CD4-positive, alpha-beta memory T cell (primary cell): ENCODE measurements around the gene ZDHHC17. TPM values are rescaled to one million over a fixed set of nuclear protein-coding genes. Genes with fewer than 3 reads are reported as not detected.

ENCODE experiments used
- CTCF ChIA-PET: fragments of 350-600 bp; sonication (Branson Sonifier 250); formaldehyde crosslinking; loops from one replicate; lab custom pipeline; 2021; ENCODE audit warnings: inconsistent platforms; ENCODE audit not compliant: partially characterized antibody; lab: Charles Lee
- POLR2A ChIA-PET: fragments of 350-600 bp; sonication (Branson Sonifier 250); formaldehyde crosslinking; loops from one replicate; lab custom pipeline; 2021; ENCODE audit not compliant: partially characterized antibody; lab: Charles Lee
- DNase-seq, 5 donors: peaks; one replicate each; pipeline versions ENCODE4 v3.0.0 to v3.0.0-alpha.2; 2020 to 2022; ENCODE audit warnings: mixed read lengths in 1 of 5
- H3K27ac ChIP-seq: one replicate; pipeline ENCODE4 v1.7.0; 2013; ENCODE audit warnings: low read depth, low read length
- H3K27me3 ChIP-seq: 2 replicates; pipeline ENCODE4 v1.7.0; 2013; ENCODE audit warnings: mild to moderate bottlenecking, low read length, moderate library complexity; ENCODE audit not compliant: insufficient read depth
- H3K36me3 ChIP-seq: 2 replicates; pipeline ENCODE4 v1.7.0; 2013; ENCODE audit warnings: mild to moderate bottlenecking, low read length, moderate library complexity; ENCODE audit not compliant: insufficient read depth
- H3K4me1 ChIP-seq: 2 replicates; pipeline ENCODE4 v1.7.0; 2013; ENCODE audit warnings: mild to moderate bottlenecking, low read length, moderate library complexity; ENCODE audit not compliant: insufficient read depth
- H3K4me3 ChIP-seq, 2 donors: one replicate each; pipeline ENCODE4 v1.7.0; 2013; ENCODE audit warnings: low read length in 2 of 2, mild to moderate bottlenecking in 1 of 2
- H3K9me3 ChIP-seq, 2 donors: one replicate each; pipeline ENCODE4 v1.7.0; 2013; ENCODE audit warnings: low read length in 2 of 2, control low read depth in 1 of 2; ENCODE audit not compliant: control insufficient read depth in 1 of 2
- H3K27ac Mint-ChIP-seq, 7 donors: one replicate each; pipeline ENCODE4 v1.8.0; 2020 to 2021; ENCODE audit warnings: mixed read lengths in 7 of 7, mild to moderate bottlenecking in 6 of 7, inconsistent platforms in 3 of 7, moderate library complexity in 3 of 7
- H3K27me3 Mint-ChIP-seq, 2 donors: one replicate each; pipeline ENCODE4 v1.8.0; 2020 to 2021; ENCODE audit warnings: mixed read lengths in 2 of 2
- H3K36me3 Mint-ChIP-seq, 2 donors: one replicate each; pipeline ENCODE4 v1.8.0; 2020 to 2021; ENCODE audit warnings: mixed read lengths in 2 of 2, inconsistent platforms in 1 of 2, mild to moderate bottlenecking in 1 of 2
- H3K4me1 Mint-ChIP-seq, 4 donors: one replicate each; pipeline ENCODE4 v1.8.0; 2020 to 2021; ENCODE audit warnings: mixed read lengths in 4 of 4, mild to moderate bottlenecking in 1 of 4
- H3K4me3 Mint-ChIP-seq, 8 donors: one replicate each; pipeline ENCODE4 v1.8.0; 2020 to 2021; ENCODE audit warnings: mixed read lengths in 8 of 8, mild to moderate bottlenecking in 7 of 8, moderate library complexity in 6 of 8, inconsistent platforms in 3 of 8
- H3K9me3 Mint-ChIP-seq, 8 donors: one replicate each; pipeline ENCODE4 v1.8.0; 2020 to 2021; ENCODE audit warnings: mixed read lengths in 8 of 8, mild to moderate bottlenecking in 5 of 8, inconsistent platforms in 3 of 8, moderate library complexity in 1 of 8
- intact Hi-C: fragments of 100-400 bp; cut with micrococcal nuclease; formaldehyde crosslinking; loops from one replicate; pipeline ENCODE4 v1.15.1; 2023
- polyA plus RNA-seq, 2 donors: library from polyadenylated mRNA; unstranded; fragments of 300-500 nt; fragmentation: Illumina TruSeq; gene quantifications; one replicate each; pipeline ENCODE4 v1.2.3, GENCODE V29; 2021
- total RNA-seq, 2 experiments: library from RNA; stranded (reverse); gene quantifications; one replicate each; pipeline ENCODE4 v1.2.3, GENCODE V29; 2021

The ZDHHC17 gene, protein sequence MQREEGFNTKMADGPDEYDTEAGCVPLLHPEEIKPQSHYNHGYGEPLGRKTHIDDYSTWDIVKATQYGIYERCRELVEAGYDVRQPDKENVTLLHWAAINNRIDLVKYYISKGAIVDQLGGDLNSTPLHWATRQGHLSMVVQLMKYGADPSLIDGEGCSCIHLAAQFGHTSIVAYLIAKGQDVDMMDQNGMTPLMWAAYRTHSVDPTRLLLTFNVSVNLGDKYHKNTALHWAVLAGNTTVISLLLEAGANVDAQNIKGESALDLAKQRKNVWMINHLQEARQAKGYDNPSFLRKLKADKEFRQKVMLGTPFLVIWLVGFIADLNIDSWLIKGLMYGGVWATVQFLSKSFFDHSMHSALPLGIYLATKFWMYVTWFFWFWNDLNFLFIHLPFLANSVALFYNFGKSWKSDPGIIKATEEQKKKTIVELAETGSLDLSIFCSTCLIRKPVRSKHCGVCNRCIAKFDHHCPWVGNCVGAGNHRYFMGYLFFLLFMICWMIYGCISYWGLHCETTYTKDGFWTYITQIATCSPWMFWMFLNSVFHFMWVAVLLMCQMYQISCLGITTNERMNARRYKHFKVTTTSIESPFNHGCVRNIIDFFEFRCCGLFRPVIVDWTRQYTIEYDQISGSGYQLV
- total RNA-seq (10 to 100 TPM; 51.5 to 52.9 TPM), polyA plus RNA-seq (10 to 100 TPM in 1 of 2 donors, 1 to 10 TPM in 1; 9.4 to 13.8 TPM)

DNA sequence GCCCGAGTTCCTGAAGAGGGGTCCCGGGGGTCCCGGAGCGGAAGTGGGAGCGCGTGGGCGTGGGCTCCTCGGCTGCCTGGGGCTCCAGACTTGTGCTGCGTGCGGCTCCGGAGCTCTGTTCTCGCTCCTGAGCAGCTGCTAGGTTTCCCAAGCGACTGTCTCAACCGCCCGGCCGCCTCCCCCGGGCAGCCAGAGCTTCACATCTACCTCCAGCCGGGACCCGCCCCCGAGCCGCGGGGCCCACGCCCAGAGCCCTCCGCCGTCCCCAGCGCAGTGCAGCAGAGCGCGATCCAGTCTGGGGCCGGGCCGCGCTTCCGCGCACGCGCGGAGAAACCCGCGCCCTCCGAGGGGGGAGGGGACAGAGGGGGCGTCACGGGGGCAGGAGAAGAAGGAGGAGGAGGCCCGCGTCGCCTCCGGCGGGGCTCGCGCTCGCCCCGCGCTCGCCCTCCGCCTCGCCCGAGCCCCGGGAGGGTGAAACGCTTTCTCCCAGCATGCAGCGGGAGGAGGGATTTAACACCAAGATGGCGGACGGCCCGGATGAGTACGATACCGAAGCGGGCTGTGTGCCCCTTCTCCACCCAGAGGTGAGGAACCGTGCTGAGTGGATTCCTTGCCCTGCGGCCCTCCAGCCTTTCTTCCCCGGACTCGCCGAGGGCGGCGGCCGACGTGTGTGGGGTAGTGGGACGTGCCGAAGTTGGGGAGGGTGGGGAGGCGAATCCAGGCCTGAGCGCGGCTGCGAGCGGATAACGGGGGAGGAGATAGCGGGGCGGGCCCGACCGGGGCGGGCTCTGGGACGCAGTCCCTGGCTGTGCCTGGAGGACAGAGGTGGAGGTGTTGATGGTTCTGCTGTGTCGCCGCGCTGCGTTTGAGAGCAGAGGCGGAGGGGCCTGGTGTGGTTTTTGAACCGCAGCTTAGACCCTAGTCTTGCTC lies at the start of gene ZDHHC17:
Gene ZDHHC17 (plus strand): TSS at position 370 of the 930 bp plus-strand sequence. CDS start 122 bp downstream, at position 492.
- DNase-seq = peak; percentile 92 to 94 (median 93)
- ChIA-PET POLR2A (interaction anchor here (0.6 to 4.4 kb wide), 13 partner anchors 10 to 1253 kb away, joined by 3 to 19 read pairs (median 4); partner anchors contain the start of genes BBS10, NAP1L1, OSBPL8 and PHLDA1), CTCF (interaction anchor here (0.7 to 2.1 kb wide), 9 partner anchors 10 to 606 kb away, joined by 3 to 15 read pairs (median 4); no protein-coding TSS in a partner anchor)
- Histone ChIP-seq H3K4me3 (peak within 1 kb of the TSS; percentile 54 to 78), H3K27me3 (no peaks in the 10 kb centered on the region), H3K36me3 (no peaks in the 10 kb centered on the region), H3K27ac (peak within 1 kb of the TSS; percentile 90), H3K4me1 (peaks cover 36% of the 10 kb centered on the region), H3K9me3 (no peaks in the 10 kb centered on the region)
- peak within 1 kb of the TSS; percentile 97 to 98 (median 98) for H3K4me3 Mint-ChIP-seq
- H3K27me3 Mint-ChIP-seq = no peaks in the 10 kb centered on the region
- peaks cover 0 to 8% of the 10 kb centered on the region in 2 donors for H3K36me3 Mint-ChIP-seq
- intact Hi-C loops = loop anchor here (1.0 to 2.0 kb wide), 5 partner anchors 27 to 1253 kb away; partner anchors contain the start of genes BBS10, KRR1, NAP1L1 and OSBPL8
- H3K27ac Mint-ChIP-seq = peak within 1 kb of the TSS; percentile 95 to 99 (median 98)
- H3K9me3 Mint-ChIP-seq = peaks cover 0 to 1% (median 0%) of the 10 kb centered on the region in 8 donors
- peaks cover 21 to 53% (median 35%) of the 10 kb centered on the region in 4 donors for H3K4me1 Mint-ChIP-seq

DNA sequence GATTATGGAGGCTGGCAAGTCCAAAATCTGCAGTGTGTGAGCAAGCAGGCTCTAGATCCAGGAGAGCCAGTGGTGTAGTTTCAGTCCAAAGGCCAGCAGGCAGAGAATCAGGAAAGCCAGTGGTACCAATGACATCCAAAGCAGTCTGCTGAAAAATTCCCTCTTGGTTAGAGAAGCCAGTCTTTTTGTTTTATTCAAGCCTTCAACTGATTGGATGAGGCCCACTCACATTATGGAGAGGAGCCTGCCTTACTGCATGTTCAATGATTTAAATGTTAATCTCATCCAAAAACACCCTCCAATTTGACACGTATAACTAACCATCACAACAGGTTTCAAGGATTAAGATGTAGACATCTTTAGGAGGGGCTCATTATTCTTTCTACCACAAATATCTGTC lies 49.5 kb upstream of the ZDHHC17 start:
- H3K9me3 Mint-ChIP-seq = peaks cover 0 to 1% (median 0%) of the 10 kb centered on the region in 8 donors
- Histone ChIP-seq H3K9me3 (no peaks in the 10 kb centered on the region), H3K36me3 (no peaks in the 10 kb centered on the region), H3K4me1 (no peaks in the 10 kb centered on the region), H3K4me3 (no peak overlapping the region), H3K27me3 (no peaks in the 10 kb centered on the region), H3K27ac (no peak overlapping the region)
- no peak for DNase-seq
- H3K27me3 Mint-ChIP-seq = peaks cover 2 to 3% of the 10 kb centered on the region in 2 donors
- H3K4me1 Mint-ChIP-seq = no peaks in the 10 kb centered on the region
- no peak overlapping the region for H3K4me3 Mint-ChIP-seq
- no peaks in the 10 kb centered on the region for H3K36me3 Mint-ChIP-seq
- H3K27ac Mint-ChIP-seq = no peak overlapping the region
- POLR2A ChIA-PET = no interaction called here
- intact Hi-C loops = no loop called here
- CTCF ChIA-PET = no interaction called here

DNA sequence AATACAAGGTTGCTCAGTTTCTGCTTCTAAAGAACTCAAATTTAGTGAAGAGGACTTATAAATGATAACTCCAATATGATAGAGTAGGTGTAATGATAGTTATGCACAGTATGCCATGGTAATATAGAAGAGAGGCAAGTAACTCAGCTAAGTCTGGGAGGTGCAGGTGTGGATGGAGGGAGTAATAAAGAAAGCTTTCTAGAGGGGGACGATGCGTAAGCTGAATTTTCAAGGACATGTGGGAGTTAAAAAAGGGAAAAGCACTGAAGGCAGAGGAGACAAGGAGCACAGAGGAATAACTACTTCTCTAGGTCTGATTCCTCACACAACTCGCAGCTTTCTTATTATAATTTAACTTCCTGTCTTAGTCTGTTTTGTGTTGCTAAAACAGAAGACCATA lies 49.1 kb upstream of the ZDHHC17 start:
- POLR2A ChIA-PET = no interaction called here
- CTCF ChIA-PET = no interaction called here

DNA sequence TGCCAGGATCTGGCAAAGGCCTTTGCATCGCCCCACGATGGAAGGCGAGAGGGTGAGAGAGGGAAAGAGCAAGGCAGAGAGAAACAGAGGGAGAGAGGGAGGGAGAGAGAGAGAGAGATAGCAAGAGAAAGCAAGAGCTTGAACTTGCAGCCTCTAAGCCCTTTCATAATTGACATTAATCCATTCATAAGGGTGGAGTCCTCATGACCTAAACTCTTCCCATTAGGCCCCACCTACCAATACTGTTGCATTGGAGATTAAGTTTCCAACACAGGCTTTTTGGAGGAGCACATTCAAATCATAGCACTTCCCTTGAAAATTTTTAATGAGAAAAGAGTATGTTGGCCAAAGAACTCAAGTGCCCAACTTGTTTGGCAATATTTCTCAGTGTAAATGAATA lies 48.6 kb upstream of the ZDHHC17 start:
- Histone ChIP-seq H3K36me3 (no peaks in the 10 kb centered on the region), H3K4me3 (no peak overlapping the region), H3K27me3 (no peaks in the 10 kb centered on the region), H3K9me3 (no peaks in the 10 kb centered on the region), H3K4me1 (no peaks in the 10 kb centered on the region), H3K27ac (no peak overlapping the region)
- Mint-ChIP-seq H3K9me3 (peaks cover 0 to 1% (median 0%) of the 10 kb centered on the region in 8 donors), H3K27ac (no peak overlapping the region), H3K36me3 (no peaks in the 10 kb centered on the region), H3K27me3 (peaks cover 2 to 4% of the 10 kb centered on the region in 2 donors), H3K4me1 (no peaks in the 10 kb centered on the region), H3K4me3 (no peak overlapping the region)
- POLR2A ChIA-PET = no interaction called here
- DNase-seq = no peak
- CTCF ChIA-PET = no interaction called here
- intact Hi-C loops = no loop called here

More for the DNA sequence above, 49.1 kb upstream of the ZDHHC17 start:
- Histone ChIP-seq H3K4me3 (no peak overlapping the region), H3K36me3 (no peaks in the 10 kb centered on the region), H3K4me1 (no peaks in the 10 kb centered on the region), H3K27me3 (no peaks in the 10 kb centered on the region), H3K27ac (no peak overlapping the region), H3K9me3 (no peaks in the 10 kb centered on the region)
- no peak overlapping the region for H3K4me3 Mint-ChIP-seq
- H3K27ac Mint-ChIP-seq = no peak overlapping the region
- no peak for DNase-seq
- intact Hi-C loops = no loop called here
- H3K27me3 Mint-ChIP-seq = peaks cover 2 to 3% of the 10 kb centered on the region in 2 donors
- H3K36me3 Mint-ChIP-seq = no peaks in the 10 kb centered on the region
- no peaks in the 10 kb centered on the region for H3K4me1 Mint-ChIP-seq
- H3K9me3 Mint-ChIP-seq = peaks cover 0 to 1% (median 0%) of the 10 kb centered on the region in 8 donors

DNA sequence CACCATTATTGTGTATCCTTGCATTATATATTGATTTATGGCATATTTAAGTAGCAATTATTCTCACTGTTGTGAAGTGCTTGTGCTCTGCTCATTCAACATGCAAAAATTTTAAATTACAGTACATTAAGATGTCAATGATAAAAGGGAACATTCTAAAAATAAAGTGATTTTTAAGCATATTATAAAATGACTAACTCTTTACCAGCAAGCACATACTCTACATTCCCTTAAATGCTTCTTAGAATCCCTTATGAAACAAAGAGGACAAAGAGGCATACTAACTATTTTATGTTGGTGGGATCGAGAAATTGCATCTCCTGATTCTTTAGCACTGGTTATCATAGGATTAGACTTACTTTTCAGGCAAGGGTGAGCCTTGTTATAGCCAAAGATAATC lies 46.6 kb upstream of the ZDHHC17 start:
- H3K27me3 Mint-ChIP-seq = peaks cover 1 to 5% of the 10 kb centered on the region in 2 donors

DNA sequence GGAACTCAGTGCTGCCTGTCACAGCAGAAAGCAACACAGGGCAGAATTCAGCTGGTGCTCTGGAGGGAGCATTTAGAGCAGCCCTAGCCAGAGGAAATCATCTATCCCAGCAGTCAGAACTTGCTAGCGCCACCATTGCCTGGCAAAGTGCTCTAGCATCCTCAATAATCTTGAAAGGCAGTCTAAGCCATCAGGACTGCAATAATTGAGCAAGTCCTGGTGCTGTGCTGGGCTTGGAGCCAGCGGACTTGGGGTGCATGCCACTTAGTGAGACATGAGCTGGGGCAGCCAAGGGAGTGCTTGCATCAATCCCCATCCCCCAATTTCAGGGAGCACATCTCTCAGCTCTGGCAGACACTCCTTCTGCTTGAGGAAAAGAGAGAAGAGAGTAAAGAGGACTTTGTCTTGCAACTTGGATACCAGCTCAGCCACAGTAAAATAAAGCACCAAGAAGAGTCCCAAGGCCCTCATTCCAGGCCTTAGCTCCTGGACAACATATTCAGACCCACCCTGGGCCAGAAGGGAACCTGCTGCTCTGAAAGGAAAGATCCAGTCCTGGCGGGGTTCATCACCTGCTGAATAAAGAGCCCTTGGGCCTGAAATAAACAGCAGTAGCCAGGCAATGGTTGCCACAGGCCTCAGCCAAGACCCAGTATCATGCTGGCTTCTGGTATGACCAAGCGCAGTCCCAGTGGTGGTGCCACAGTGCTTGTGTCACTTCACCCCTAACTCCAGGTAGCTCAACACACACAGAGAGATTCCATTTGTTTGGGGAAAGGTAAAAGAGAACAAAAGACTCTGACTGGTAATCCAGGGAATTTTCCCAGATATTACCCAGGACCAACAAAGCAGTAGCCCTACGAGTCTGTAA lies 44.5 kb upstream of the ZDHHC17 start:
- CTCF ChIA-PET = no interaction called here

More for the DNA sequence above, 46.6 kb upstream of the ZDHHC17 start:
- Histone ChIP-seq H3K4me3 (no peak overlapping the region), H3K27ac (no peak overlapping the region), H3K4me1 (no peaks in the 10 kb centered on the region), H3K9me3 (no peaks in the 10 kb centered on the region), H3K36me3 (no peaks in the 10 kb centered on the region), H3K27me3 (no peaks in the 10 kb centered on the region)
- Mint-ChIP-seq H3K36me3 (no peaks in the 10 kb centered on the region), H3K4me1 (no peaks in the 10 kb centered on the region), H3K4me3 (no peak overlapping the region), H3K27ac (no peak overlapping the region), H3K9me3 (peaks cover 0 to 1% (median 0%) of the 10 kb centered on the region in 8 donors)
- intact Hi-C loops = no loop called here
- ChIA-PET CTCF (no interaction called here), POLR2A (no interaction called here)
- no peak for DNase-seq

More for the DNA sequence above, 44.5 kb upstream of the ZDHHC17 start:
- no peaks in the 10 kb centered on the region for H3K27me3 ChIP-seq
- DNase-seq = no peak
- POLR2A ChIA-PET = no interaction called here
- Mint-ChIP-seq H3K4me1 (no peaks in the 10 kb centered on the region), H3K9me3 (peaks cover 0 to 1% (median 0%) of the 10 kb centered on the region in 8 donors), H3K36me3 (no peaks in the 10 kb centered on the region), H3K27ac (no peak overlapping the region), H3K4me3 (no peak overlapping the region), H3K27me3 (peaks cover 1 to 5% of the 10 kb centered on the region in 2 donors)
- no peaks in the 10 kb centered on the region for H3K9me3 ChIP-seq
- H3K4me3 ChIP-seq = no peak overlapping the region
- H3K4me1 ChIP-seq = no peaks in the 10 kb centered on the region
- intact Hi-C loops = no loop called here
- H3K27ac ChIP-seq = no peak overlapping the region
- no peaks in the 10 kb centered on the region for H3K36me3 ChIP-seq
